CD4-positive, alpha-beta T cell (primary cell): ENCODE results near the gene KCTD14. TPM values are rescaled to one million over a fixed set of nuclear protein-coding genes. Genes with fewer than 3 reads are reported as not detected.

ENCODE experiments used
- ATAC-seq: fragments of 200-7000 bp; cut with Tn5 transposase; one replicate; pipeline ENCODE4 v1.10.0; 2022; ENCODE audit warnings: mild to moderate bottlenecking; ENCODE audit not compliant: poor library complexity
- CTCF ChIA-PET: fragments of 350-600 bp; sonication (Branson Sonifier 250); formaldehyde crosslinking; loops from one replicate; lab custom pipeline; 2021; ENCODE audit warnings: antibody characterized with exemption, inconsistent platforms; lab: Charles Lee
- POLR2A ChIA-PET: fragments of 350-600 bp; sonication (Branson Sonifier 250); formaldehyde crosslinking; loops from one replicate; lab custom pipeline; 2021; ENCODE audit warnings: antibody characterized with exemption, inconsistent platforms; lab: Charles Lee
- DNase-seq, 14 experiments: peaks; one replicate each; pipeline ENCODE4 v3.0.0-alpha.2; 2013 to 2020; ENCODE audit warnings: mixed read lengths in 2 of 14
- H3K27ac ChIP-seq, 2 donors: one replicate each; pipeline versions ENCODE4 v1.5.1 to v1.7.0; 2013; ENCODE audit warnings: low read length in 2 of 2, low read depth in 1 of 2, mild to moderate bottlenecking in 1 of 2
- H3K27me3 ChIP-seq, 2 experiments: 1 replicate in 1 of 2; 2 replicates in 1 of 2; pipeline versions ENCODE4 v1.6.1 to v1.7.0; 2013; ENCODE audit warnings: low read length in 2 of 2, control low read depth in 1 of 2, mild to moderate bottlenecking in 1 of 2, moderate library complexity in 1 of 2; ENCODE audit not compliant: insufficient read depth in 2 of 2, control insufficient read depth in 1 of 2
- H3K36me3 ChIP-seq: one replicate; pipeline ENCODE4 v1.6.1; 2013; ENCODE audit warnings: low read length, control low read depth; ENCODE audit not compliant: insufficient read depth
- H3K4me1 ChIP-seq: one replicate; pipeline ENCODE4 v1.6.1; 2013; ENCODE audit warnings: low read length, control low read depth; ENCODE audit not compliant: insufficient read depth
- H3K4me3 ChIP-seq: one replicate; pipeline ENCODE4 v1.5.1; 2013; ENCODE audit warnings: mild to moderate bottlenecking, low read length, moderate library complexity
- H3K9me3 ChIP-seq, 2 experiments: 1 replicate in 1 of 2; 2 replicates in 1 of 2; pipeline versions ENCODE4 v1.6.1 to v1.7.0; 2013; ENCODE audit warnings: low read length in 2 of 2, mild to moderate bottlenecking in 2 of 2, control low read depth in 1 of 2, moderate library complexity in 1 of 2; ENCODE audit not compliant: control insufficient read depth in 1 of 2, insufficient read depth in 1 of 2
- H3K27ac Mint-ChIP-seq: one replicate; pipeline ENCODE4 v1.8.0; 2020; ENCODE audit warnings: mixed read lengths
- H3K27me3 Mint-ChIP-seq: one replicate; pipeline ENCODE4 v1.8.0; 2021; ENCODE audit warnings: mixed read lengths
- H3K36me3 Mint-ChIP-seq: one replicate; pipeline ENCODE4 v1.8.0; 2021; ENCODE audit warnings: low read depth, mixed read lengths
- H3K4me1 Mint-ChIP-seq: one replicate; pipeline ENCODE4 v1.8.0; 2021; ENCODE audit warnings: low read depth, mixed read lengths
- H3K4me3 Mint-ChIP-seq: one replicate; pipeline ENCODE4 v1.8.0; 2020; ENCODE audit warnings: mild to moderate bottlenecking, mixed read lengths
- H3K9me3 Mint-ChIP-seq: one replicate; pipeline ENCODE4 v1.8.0; 2020; ENCODE audit warnings: mixed read lengths
- intact Hi-C, 2 experiments: fragments of 100-400 bp; cut with DNase I in 1 of 2; cut with micrococcal nuclease in 1 of 2; formaldehyde crosslinking; loops; one replicate each; pipeline versions ENCODE4 v1.15.1 to v1.9.0; 2023 to 2025; cut with DNase I, micrococcal nuclease
- total RNA-seq, 174 experiments: library from RNA in 2 of 174; stranded (reverse) in 2 of 174; gene quantifications; one replicate each; pipeline ENCODE4 v1.2.3 and lab custom pipeline; 2021 to 2026
- TF ChIP-seq, protein P1 (sequence below): fragments of 200-600 bp; IDR thresholded peaks from one replicate; pipeline ENCODE4 v1.8.0; 2022; ENCODE audit warnings: antibody characterized with exemption, mild to moderate bottlenecking

KCTD14 gene
- total RNA-seq, 2 experiments from 2014 or later, result 0.34 TPM; not detected in 1

DNA sequence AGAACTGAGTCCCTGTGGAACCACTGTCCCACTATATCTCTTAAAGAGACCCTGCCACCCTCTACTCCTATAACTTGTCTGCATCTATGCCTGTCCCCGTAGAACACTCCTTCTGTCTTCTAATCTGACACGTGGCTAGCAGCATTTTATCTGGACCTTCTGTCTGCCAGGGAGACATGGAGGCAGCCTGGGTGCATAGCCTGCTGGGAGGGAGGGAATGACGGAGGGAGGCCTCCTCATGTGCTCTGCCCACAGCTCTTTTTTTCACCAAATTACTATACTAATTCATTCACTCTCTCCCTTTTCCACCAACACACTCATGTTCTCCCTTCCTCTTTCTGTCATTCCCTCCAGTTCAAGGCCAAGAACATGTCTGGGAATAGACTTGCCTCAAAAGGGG is 33.0 kb upstream of the KCTD14 start:
- ATAC-seq (no peak), DNase-seq (no peak)
- POLR2A ChIA-PET, result no interaction called here
- H3K9me3 ChIP-seq, result no peaks in the 10 kb centered on the region
- CTCF ChIA-PET, result interaction anchor here (1.8 kb wide), 1 partner anchor 10 kb away, joined by 4 read pairs; no protein-coding TSS in a partner anchor
- Mint-ChIP-seq H3K27me3 (no peaks in the 10 kb centered on the region), H3K27ac (no peak overlapping the region), H3K4me1 (no peaks in the 10 kb centered on the region), H3K4me3 (no peak overlapping the region), H3K9me3 (no peaks in the 10 kb centered on the region), H3K36me3 (no peaks in the 10 kb centered on the region)
- no peak overlapping the region for H3K27ac ChIP-seq
- intact Hi-C loops, result no loop called here
- no peaks in the 10 kb centered on the region for H3K27me3 ChIP-seq
- TF ChIP-seq, protein P1, sequence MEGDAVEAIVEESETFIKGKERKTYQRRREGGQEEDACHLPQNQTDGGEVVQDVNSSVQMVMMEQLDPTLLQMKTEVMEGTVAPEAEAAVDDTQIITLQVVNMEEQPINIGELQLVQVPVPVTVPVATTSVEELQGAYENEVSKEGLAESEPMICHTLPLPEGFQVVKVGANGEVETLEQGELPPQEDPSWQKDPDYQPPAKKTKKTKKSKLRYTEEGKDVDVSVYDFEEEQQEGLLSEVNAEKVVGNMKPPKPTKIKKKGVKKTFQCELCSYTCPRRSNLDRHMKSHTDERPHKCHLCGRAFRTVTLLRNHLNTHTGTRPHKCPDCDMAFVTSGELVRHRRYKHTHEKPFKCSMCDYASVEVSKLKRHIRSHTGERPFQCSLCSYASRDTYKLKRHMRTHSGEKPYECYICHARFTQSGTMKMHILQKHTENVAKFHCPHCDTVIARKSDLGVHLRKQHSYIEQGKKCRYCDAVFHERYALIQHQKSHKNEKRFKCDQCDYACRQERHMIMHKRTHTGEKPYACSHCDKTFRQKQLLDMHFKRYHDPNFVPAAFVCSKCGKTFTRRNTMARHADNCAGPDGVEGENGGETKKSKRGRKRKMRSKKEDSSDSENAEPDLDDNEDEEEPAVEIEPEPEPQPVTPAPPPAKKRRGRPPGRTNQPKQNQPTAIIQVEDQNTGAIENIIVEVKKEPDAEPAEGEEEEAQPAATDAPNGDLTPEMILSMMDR, result no peak
- no peaks in the 10 kb centered on the region for H3K36me3 ChIP-seq
- no peak overlapping the region for H3K4me3 ChIP-seq
- no peaks in the 10 kb centered on the region for H3K4me1 ChIP-seq

DNA sequence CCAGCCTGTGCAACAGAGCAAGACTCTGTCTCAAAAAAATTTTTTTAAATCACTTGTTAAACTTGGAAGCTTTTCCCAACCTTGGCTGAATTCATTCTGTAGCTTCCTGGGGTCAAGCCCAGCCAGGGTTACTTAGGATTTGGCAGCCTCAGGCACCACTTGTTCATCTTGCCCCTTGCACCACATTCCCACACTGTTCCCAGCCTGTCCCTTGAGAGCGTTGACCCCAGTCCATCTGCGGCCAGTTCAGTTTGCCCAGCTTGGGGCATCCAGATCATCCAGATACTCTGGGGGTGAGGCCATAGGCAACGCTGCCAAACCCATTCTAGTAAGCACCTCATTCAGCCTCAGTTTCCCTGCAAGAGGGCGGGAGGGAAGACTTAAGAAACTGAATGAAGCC is 31.9 kb upstream of the KCTD14 start:
- ChIA-PET POLR2A (no interaction called here), CTCF (interaction anchor here (1.8 kb wide), 1 partner anchor 9 kb away, joined by 4 read pairs; no protein-coding TSS in a partner anchor)
- no peaks in the 10 kb centered on the region for H3K4me1 Mint-ChIP-seq
- intact Hi-C loops, result no loop called here
- H3K36me3 ChIP-seq, result no peaks in the 10 kb centered on the region
- no peak overlapping the region for H3K4me3 Mint-ChIP-seq
- DNase-seq, result no peak
- no peak overlapping the region for H3K4me3 ChIP-seq
- H3K4me1 ChIP-seq, result no peaks in the 10 kb centered on the region
- H3K36me3 Mint-ChIP-seq, result no peaks in the 10 kb centered on the region
- no peak for ATAC-seq
- H3K27me3 Mint-ChIP-seq, result no peaks in the 10 kb centered on the region
- H3K9me3 ChIP-seq, result no peaks in the 10 kb centered on the region
- no peak overlapping the region for H3K27ac Mint-ChIP-seq
- H3K27ac ChIP-seq, result no peak overlapping the region
- H3K27me3 ChIP-seq, result no peaks in the 10 kb centered on the region
- TF ChIP-seq, protein P1, result no peak
- no peaks in the 10 kb centered on the region for H3K9me3 Mint-ChIP-seq

DNA sequence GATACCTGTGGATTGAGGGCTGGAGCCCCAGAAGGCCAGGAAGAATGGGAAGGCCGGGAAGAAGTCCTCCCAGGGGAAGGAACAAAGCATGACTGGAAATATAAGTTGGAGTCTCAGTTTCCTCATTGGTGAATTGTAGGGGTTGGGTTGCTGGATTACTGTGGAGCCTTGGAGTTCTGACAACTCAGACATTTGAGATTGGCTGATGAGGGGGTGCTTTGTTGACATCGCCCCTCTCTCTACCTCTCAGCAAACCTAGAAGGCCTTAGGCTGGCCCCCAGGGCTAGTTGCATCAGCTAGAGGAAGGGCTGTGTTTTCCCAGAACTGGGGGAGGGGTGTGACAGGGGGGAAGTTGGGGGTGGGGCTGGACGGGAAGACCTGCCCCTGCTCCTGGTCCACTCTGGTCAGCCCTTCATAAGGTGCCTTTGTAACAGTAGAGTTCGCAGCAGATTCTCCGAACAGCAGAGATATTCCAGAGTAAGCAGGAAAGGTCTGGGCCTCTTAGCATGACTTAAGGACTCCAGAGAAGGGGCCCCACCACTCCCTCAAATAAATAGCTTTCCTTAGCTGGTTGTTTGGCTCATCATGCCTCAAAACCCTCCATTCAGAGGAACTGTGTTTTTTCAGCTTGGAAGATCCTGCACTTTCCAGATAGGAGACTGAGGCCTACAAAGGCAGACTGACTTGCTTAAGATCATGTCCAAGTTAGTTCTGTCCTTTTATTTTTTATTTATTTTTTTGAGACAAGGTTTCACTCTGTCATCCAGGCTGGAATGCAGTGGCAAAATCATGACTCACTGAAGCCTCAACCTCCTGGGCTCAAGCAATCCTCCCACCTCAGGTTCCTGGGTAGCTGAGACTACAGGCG is 28.1 kb upstream of the KCTD14 start:
- ATAC-seq (no peak), DNase-seq (no peak)
- H3K4me1 ChIP-seq, result peaks cover 3% of the 10 kb centered on the region
- H3K27ac ChIP-seq, result no peak overlapping the region
- Mint-ChIP-seq H3K27me3 (no peaks in the 10 kb centered on the region), H3K4me1 (no peaks in the 10 kb centered on the region), H3K27ac (no peak overlapping the region), H3K36me3 (no peaks in the 10 kb centered on the region), H3K9me3 (no peaks in the 10 kb centered on the region), H3K4me3 (no peak overlapping the region)
- H3K4me3 ChIP-seq, result no peak overlapping the region
- no peaks in the 10 kb centered on the region for H3K9me3 ChIP-seq
- ChIA-PET POLR2A (no interaction called here), CTCF (no interaction called here)
- TF ChIP-seq, protein P1, result no peak
- H3K27me3 ChIP-seq, result no peaks in the 10 kb centered on the region
- no peaks in the 10 kb centered on the region for H3K36me3 ChIP-seq
- intact Hi-C loops, result no loop called here
